Measurements from ENCODE around the gene KIF2C. TPM values are rescaled to one million over a fixed set of nuclear protein-coding genes. Genes with fewer than 3 reads are reported as not detected.

Gene KIF2C
- total and polyA plus RNA-seq, 9 of the 15 experiments (the other 6 are each of a cell fraction or from before 2014, with no cell fraction given): 84.9 to 226 (median 169) TPM

GRCh38 chr1:44721485-44722361 lies 17.9 kb upstream of the KIF2C start (continued):
- TF ChIP-seq TCF7 (IDR thresholded peaks at IDR 0.05; ENCODE audit: borderline replicate concordance) (peak; percentile 97), RERE (CRISPR knock-in tag; IDR thresholded peaks at IDR 0.05; ENCODE audit: borderline replicate concordance) (peak; percentile 98), ZEB2 (IDR thresholded peaks at IDR 0.05) (peak; percentile 47), HMG20B (CRISPR knock-in tag; IDR thresholded peaks at IDR 0.05) (peak; percentile 99), NFXL1 (CRISPR knock-in tag; IDR thresholded peaks at IDR 0.05) (peak; percentile 99), TRIM28 (IDR thresholded peaks at IDR 0.05) (peak; percentile 66; the same call in 1 of the 2 replicates)
- TF ChIP-seq, protein P1, sequence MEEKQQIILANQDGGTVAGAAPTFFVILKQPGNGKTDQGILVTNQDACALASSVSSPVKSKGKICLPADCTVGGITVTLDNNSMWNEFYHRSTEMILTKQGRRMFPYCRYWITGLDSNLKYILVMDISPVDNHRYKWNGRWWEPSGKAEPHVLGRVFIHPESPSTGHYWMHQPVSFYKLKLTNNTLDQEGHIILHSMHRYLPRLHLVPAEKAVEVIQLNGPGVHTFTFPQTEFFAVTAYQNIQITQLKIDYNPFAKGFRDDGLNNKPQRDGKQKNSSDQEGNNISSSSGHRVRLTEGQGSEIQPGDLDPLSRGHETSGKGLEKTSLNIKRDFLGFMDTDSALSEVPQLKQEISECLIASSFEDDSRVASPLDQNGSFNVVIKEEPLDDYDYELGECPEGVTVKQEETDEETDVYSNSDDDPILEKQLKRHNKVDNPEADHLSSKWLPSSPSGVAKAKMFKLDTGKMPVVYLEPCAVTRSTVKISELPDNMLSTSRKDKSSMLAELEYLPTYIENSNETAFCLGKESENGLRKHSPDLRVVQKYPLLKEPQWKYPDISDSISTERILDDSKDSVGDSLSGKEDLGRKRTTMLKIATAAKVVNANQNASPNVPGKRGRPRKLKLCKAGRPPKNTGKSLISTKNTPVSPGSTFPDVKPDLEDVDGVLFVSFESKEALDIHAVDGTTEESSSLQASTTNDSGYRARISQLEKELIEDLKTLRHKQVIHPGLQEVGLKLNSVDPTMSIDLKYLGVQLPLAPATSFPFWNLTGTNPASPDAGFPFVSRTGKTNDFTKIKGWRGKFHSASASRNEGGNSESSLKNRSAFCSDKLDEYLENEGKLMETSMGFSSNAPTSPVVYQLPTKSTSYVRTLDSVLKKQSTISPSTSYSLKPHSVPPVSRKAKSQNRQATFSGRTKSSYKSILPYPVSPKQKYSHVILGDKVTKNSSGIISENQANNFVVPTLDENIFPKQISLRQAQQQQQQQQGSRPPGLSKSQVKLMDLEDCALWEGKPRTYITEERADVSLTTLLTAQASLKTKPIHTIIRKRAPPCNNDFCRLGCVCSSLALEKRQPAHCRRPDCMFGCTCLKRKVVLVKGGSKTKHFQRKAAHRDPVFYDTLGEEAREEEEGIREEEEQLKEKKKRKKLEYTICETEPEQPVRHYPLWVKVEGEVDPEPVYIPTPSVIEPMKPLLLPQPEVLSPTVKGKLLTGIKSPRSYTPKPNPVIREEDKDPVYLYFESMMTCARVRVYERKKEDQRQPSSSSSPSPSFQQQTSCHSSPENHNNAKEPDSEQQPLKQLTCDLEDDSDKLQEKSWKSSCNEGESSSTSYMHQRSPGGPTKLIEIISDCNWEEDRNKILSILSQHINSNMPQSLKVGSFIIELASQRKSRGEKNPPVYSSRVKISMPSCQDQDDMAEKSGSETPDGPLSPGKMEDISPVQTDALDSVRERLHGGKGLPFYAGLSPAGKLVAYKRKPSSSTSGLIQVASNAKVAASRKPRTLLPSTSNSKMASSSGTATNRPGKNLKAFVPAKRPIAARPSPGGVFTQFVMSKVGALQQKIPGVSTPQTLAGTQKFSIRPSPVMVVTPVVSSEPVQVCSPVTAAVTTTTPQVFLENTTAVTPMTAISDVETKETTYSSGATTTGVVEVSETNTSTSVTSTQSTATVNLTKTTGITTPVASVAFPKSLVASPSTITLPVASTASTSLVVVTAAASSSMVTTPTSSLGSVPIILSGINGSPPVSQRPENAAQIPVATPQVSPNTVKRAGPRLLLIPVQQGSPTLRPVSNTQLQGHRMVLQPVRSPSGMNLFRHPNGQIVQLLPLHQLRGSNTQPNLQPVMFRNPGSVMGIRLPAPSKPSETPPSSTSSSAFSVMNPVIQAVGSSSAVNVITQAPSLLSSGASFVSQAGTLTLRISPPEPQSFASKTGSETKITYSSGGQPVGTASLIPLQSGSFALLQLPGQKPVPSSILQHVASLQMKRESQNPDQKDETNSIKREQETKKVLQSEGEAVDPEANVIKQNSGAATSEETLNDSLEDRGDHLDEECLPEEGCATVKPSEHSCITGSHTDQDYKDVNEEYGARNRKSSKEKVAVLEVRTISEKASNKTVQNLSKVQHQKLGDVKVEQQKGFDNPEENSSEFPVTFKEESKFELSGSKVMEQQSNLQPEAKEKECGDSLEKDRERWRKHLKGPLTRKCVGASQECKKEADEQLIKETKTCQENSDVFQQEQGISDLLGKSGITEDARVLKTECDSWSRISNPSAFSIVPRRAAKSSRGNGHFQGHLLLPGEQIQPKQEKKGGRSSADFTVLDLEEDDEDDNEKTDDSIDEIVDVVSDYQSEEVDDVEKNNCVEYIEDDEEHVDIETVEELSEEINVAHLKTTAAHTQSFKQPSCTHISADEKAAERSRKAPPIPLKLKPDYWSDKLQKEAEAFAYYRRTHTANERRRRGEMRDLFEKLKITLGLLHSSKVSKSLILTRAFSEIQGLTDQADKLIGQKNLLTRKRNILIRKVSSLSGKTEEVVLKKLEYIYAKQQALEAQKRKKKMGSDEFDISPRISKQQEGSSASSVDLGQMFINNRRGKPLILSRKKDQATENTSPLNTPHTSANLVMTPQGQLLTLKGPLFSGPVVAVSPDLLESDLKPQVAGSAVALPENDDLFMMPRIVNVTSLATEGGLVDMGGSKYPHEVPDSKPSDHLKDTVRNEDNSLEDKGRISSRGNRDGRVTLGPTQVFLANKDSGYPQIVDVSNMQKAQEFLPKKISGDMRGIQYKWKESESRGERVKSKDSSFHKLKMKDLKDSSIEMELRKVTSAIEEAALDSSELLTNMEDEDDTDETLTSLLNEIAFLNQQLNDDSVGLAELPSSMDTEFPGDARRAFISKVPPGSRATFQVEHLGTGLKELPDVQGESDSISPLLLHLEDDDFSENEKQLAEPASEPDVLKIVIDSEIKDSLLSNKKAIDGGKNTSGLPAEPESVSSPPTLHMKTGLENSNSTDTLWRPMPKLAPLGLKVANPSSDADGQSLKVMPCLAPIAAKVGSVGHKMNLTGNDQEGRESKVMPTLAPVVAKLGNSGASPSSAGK (IDR thresholded peaks at IDR 0.05): peak; percentile 97
- TF ChIP-seq, protein P2, sequence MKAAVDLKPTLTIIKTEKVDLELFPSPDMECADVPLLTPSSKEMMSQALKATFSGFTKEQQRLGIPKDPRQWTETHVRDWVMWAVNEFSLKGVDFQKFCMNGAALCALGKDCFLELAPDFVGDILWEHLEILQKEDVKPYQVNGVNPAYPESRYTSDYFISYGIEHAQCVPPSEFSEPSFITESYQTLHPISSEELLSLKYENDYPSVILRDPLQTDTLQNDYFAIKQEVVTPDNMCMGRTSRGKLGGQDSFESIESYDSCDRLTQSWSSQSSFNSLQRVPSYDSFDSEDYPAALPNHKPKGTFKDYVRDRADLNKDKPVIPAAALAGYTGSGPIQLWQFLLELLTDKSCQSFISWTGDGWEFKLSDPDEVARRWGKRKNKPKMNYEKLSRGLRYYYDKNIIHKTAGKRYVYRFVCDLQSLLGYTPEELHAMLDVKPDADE (conservative IDR thresholded peaks at IDR 0.05; ENCODE audit: control insufficient read depth, low read depth, low read length): peak; percentile 100

Data from K562 (cell line).